Measurements from ENCODE around the gene IL18R1. TPM values are rescaled to one million over a fixed set of nuclear protein-coding genes. Genes with fewer than 3 reads are reported as not detected.

IL18R1 gene
- total RNA-seq, 4 donors from 2014 or later: 1.3 to 10.4 (median 4.6) TPM

DNA sequence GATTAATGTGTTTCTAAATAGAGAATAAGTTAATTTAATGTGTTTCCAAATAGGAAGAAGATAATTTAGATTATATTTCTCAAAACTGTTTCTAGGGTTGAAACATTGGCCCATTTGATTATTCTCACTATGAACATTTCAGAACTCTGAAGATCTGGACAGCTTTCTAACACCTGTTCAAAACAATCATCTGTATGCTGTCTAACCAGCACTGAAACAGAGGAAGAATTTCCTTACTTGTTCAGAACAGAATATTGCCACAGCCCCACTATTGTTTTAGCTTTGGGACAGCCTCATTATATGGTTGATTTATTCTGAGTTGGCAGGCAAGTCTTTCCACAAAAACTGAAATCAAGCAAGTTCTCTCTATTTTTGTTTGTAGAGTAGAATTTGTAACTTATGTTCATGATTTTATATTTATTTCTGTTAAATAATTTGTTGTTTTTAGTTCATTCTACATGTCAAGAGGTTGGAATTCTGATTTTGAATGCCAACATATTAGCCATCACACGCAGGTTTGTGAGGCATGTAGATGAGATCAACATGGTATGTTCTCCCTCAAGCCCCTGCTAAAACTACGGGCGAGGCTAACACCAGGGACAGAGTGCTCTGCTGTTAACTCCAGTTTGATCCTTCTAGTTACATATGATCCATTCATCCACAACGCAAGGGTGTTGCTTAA, 78.5 kb downstream of the IL18R1 start:
- no peaks in the 10 kb centered on the region for H3K27me3 ChIP-seq
- DNase-seq: no peak
- H3K27ac ChIP-seq: no peak overlapping the region
- H3K9me3 ChIP-seq: no peaks in the 10 kb centered on the region
- no peak for TF ChIP-seq CTCF (IDR thresholded peaks at IDR 0.05)
- no peaks in the 10 kb centered on the region for H3K36me3 ChIP-seq
- H3K4me3 ChIP-seq: no peak overlapping the region
- intact Hi-C loops (cut with DNase I; ENCODE audit: low total_unique reads): no loop called here
- H3K4me1 ChIP-seq: no peaks in the 10 kb centered on the region

DNA sequence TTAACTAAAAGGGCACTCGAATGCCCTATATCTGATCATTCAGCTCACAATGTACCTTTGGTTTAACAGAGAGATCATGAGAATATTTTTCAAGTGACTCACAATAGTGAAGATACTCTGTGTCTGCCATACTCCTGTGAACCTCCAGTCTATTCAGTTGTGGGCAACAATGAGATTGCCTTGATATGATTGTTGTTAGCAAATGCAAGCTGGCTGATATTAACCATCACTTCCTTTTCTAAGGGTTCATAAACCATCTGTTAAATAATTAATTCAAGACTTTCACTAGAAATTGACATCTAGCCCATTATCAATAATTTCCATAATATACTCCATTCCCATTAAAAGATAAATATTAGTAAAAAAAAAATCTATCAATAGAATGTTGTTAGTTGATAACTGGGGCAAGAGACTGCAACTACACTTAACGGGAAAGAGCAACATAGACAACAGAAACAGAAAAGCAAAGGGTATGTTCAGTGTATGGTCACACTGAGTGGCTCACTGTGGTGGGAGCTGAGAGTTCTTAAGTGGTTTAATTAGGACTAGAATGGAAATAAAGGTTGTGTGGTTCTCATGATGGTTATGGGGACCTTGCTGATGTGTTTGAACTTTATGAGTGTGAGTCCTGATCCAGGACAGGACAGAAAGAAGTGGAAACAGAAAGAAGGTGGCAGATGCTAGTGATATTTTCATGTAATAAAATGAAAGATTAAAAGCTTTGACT, 79.2 kb downstream of the IL18R1 start:
- H3K36me3 ChIP-seq: no peaks in the 10 kb centered on the region
- DNase-seq: no peak

GRCh38 chr2:102435741-102436140, 80.1 kb downstream of the IL18R1 start:
- H3K9me3 ChIP-seq: no peaks in the 10 kb centered on the region
- intact Hi-C loops (cut with DNase I; ENCODE audit: low total_unique reads): no loop called here

More for the DNA sequence above, 79.2 kb downstream of the IL18R1 start:
- Histone ChIP-seq H3K27me3 (no peaks in the 10 kb centered on the region), H3K27ac (no peak overlapping the region), H3K4me1 (no peaks in the 10 kb centered on the region), H3K9me3 (no peaks in the 10 kb centered on the region), H3K4me3 (no peak overlapping the region)
- TF ChIP-seq CTCF (IDR thresholded peaks at IDR 0.05) (no peak), POLR2A (IDR thresholded peaks at IDR 0.05) (no peak)
- intact Hi-C loops (cut with DNase I; ENCODE audit: low total_unique reads): no loop called here

GRCh38 chr2:102436323-102436722, 80.7 kb downstream of the IL18R1 start:
- no peak overlapping the region for H3K27ac ChIP-seq
- no peaks in the 10 kb centered on the region for H3K9me3 ChIP-seq
- intact Hi-C loops (cut with DNase I; ENCODE audit: low total_unique reads): no loop called here
- TF ChIP-seq POLR2A (IDR thresholded peaks at IDR 0.05): no peak
- TF ChIP-seq CTCF (IDR thresholded peaks at IDR 0.05): no peak
- no peaks in the 10 kb centered on the region for H3K36me3 ChIP-seq
- no peaks in the 10 kb centered on the region for H3K4me1 ChIP-seq
- no peak for DNase-seq
- H3K4me3 ChIP-seq: no peak overlapping the region
- no peaks in the 10 kb centered on the region for H3K27me3 ChIP-seq

More at GRCh38 chr2:102435741-102436140, 80.1 kb downstream of the IL18R1 start:
- TF ChIP-seq POLR2A (IDR thresholded peaks at IDR 0.05) (no peak), CTCF (IDR thresholded peaks at IDR 0.05) (no peak)
- Histone ChIP-seq H3K36me3 (no peaks in the 10 kb centered on the region), H3K27me3 (no peaks in the 10 kb centered on the region), H3K27ac (no peak overlapping the region), H3K4me1 (no peaks in the 10 kb centered on the region), H3K4me3 (no peak overlapping the region)
- DNase-seq: no peak

DNA sequence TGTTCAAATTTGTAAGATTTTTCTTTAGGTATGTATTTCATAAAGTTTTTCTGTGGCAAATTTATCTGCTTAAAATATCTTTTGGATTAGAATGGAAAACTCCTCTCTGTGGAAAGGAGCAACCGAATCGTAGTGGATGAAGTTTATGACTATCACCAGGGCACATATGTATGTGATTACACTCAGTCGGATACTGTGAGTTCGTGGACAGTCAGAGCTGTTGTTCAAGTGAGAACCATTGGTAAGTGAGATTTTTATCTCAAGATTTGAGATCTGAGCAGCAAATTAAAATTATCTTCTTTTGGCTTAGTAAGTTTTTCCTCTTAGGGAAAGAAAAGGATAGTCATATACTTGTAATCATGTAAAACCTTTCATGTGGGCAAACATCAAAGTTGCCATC, 81.5 kb downstream of the IL18R1 start:
- DNase-seq: no peak
- TF ChIP-seq CTCF (IDR thresholded peaks at IDR 0.05) (no peak), POLR2A (IDR thresholded peaks at IDR 0.05) (no peak)
- no peak overlapping the region for H3K27ac ChIP-seq
- H3K27me3 ChIP-seq: no peaks in the 10 kb centered on the region
- intact Hi-C loops (cut with DNase I; ENCODE audit: low total_unique reads): no loop called here
- no peaks in the 10 kb centered on the region for H3K4me1 ChIP-seq
- H3K4me3 ChIP-seq: no peak overlapping the region
- no peaks in the 10 kb centered on the region for H3K9me3 ChIP-seq
- no peaks in the 10 kb centered on the region for H3K36me3 ChIP-seq
